Measurements from ENCODE around the gene MAGI1.

MAGI1 gene

DNA sequence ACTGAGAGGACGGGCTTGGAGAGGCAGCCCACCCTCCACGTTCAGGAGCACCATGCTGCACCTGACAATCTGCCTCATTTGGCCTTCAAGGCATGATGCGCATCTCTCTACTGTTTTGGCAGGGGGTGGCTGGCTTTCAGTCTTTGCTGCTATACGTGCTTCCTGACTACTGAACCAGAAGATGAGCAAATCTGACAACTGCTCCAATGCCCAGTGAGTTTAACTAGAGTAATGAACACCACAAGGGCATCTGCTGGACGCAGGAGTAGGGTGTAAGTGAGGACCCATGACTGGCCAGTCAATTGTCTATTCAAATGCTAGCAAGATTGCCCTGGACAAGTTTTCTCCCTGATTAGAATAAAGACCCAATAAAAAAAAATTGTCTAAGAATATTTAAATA lies 335.7 kb downstream of the MAGI1 start:
- no peak for DNase-seq

DNA sequence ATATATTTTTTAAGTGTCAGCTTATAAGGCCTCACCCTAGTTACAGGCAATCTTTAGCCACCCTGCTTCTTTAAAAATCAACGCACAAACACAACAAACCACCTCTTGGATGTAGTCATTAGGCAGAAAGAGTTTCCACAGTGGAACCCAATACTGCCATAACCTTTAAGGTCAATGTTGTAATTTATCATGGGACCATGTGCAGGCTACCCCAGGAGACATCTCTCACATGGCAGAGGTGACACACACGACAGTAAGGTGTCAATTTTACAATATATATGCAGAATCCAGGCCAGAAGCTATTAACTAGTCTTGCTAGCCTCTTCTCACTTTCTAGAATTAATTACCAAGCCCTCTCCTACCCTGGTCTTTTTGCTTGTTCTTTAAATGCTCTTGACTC lies 336.5 kb downstream of the MAGI1 start:
- no peak for DNase-seq

DNA sequence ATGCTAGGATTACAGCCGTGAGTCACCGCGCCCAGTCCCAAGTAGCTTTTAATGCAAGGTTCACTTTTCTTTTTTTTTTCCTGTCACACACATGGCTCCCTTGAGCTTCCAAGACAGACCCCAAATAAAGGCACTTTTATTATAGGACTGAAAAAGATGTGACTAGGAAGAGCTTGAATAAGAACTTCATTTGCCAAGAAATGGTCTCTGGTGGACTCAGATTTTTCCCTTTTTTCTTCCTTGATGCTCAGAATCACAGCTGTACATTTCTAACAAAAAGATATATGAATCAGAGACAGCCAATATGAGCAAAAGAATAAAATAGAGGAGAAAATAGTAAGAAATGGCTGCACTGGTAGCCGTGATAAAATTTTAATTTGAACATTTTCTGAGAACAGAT lies 337.2 kb downstream of the MAGI1 start:
- DNase-seq, result no peak

DNA sequence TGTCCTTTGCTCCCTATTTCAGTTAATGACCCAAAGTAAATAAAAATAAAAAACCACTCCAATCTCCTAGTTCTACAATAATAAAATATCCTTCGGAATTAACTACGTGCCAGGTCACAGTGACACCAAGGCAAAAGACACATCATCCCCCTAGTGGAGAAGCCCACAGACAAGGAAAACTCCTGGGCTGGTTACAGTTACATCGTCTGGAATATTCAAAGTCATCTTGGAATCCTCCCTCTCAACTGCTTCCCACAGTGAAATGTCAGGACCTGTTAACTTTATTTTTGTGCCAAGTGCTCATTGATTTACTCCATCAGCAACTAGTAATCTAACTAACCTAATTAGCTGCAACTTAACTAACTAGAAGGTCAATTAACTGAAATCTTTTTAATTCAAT lies 349.3 kb downstream of the MAGI1 start:
- no peak for DNase-seq

DNA sequence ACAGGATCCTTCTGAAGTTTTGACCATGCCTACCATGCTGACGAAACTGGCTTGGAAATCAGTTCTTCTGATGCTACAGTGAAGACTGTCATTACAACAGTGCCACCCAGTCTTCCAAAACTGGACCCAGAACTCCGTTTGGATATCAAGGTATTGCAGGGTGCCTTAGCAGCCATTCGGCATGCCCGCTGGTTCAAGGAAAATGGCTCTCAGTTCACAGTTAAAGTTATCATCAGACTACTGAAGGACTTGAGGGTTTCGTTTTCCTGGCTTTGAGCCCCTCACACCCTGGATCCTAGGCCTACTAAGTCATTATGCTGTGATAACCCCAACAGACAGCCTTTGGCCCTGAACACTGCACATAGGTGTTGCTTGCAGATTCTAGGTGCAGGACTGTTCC lies 351.0 kb downstream of the MAGI1 start:
- DNase-seq, result no peak

DNA sequence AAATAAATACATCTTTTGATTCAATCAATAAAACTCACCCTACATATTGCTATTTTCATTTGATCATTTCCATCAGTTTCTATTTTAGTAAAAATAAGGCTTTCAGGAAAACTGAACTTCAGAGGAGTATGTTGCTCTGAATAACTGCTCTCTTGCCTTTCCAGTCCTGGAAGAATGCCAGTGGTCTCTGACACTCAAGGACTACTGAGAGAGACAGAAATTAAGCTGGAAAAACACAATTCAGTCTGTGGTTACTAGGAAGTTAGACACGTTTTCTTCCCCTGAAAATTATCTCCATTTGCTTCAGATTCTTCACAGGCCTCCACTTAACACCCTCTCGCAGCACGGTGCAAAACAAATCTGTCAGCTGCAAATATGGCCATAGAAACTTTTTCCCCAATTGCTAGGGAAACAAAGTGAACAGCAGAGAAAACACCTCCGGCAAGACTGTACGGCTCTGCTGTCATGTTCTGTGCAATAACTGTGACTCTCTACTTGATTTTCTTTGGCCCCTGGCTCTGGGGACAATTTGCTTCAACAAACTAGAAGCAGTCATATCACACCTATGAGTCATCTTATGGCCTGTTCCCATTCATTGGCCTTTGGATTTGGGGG lies 353.0 kb downstream of the MAGI1 start:
- DNase-seq, result no peak

DNA sequence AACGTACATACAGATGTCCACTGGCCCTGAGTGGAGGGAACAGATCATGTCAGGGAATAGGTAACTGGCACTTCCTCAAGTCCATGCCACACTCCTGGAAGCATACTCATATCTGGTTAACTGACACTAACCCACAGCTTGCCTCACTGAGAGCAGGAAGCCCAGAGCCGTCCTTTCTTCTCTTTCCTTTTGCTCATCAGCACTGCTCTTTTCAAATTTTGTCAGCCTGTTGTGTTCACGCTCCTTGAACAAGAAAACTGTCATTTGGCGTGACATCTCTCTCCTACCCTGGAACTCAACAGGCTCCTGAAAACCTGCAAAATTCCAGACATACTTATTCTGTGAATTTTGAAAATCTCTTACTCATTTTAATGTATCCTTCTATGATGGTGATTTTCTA lies 360.2 kb downstream of the MAGI1 start:
- DNase-seq, result no peak

DNA sequence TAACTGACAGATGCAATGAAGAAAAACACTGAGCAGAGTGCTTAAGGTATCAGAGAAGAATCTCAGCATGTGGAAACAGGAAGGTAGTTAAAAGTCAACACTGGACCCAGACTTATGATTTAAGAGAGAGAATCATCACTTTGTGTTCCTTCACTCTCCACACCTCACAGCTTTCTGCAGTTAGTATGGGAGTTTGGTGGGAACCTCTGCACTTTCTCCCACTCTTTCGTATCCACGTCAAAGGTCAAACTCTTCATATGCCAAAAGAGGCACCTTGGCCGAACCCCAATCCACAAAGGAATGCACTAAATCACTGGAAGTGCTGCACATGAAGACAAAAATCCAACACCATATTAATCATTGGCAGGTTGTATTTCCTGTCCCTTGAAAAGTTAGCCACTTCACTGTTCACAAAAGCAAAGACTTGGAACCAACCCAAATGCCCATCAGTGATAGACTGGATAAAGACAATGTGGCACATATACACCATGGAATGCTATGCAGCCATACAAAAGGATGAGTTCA lies 361.2 kb downstream of the MAGI1 start:
- no peak for DNase-seq

DNA sequence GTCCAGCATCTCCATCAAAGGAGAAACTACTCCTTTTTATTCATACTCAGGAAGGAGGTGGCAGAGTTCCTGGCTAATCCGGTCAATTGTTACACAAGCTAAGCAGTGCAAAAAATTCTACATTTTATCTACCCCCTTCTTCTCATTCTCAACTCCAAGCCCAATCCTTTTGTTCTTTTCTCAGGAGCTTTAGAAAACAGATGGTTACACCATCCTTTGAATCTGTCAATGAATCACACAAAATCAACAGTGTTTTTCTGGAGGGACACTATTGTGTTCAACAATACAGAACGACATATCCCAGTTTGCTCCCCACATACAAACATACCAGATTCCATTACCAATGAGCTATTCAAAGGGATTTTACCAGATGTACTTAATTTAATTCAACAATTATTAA lies 362.1 kb downstream of the MAGI1 start:
- no peak for DNase-seq

DNA sequence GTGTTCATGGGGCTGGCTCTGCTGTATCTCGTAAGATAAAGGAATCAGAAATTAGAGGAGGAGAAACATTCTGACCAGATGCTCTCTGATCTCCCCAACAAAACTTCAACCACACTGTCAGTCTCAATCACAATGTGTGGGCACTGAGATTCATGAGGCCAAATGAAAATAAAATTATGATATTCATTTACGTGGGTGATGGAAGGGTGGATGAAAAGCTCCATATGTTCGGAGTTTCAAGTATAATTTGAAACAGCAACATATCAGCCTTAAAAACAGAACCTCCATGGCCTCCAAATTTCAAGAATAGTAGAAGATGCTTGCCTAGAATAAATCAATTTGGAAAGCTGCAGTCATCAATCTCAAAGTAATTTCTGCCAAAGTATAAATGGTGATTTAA lies 363.7 kb downstream of the MAGI1 start:
- no peak for DNase-seq

DNA sequence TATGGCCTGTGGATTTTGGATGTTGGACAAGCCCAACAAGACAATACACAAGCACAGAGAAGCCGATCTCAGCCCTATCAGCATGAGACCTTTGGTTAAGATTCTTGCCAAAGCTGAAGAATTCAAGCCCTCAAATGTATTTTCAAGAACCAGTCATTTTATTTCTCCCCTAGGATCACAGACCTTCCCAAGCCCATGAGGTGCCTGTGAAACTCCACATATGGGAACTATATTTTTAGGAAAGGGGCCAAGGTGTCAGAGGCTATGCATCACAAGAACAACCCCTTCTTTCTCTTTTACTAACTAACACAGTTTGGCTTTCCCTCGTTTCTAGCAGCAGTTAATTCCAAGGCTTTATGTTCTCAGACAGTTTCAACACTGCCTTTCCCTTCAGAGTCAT lies 364.5 kb downstream of the MAGI1 start:
- DNase-seq, result no peak

DNA sequence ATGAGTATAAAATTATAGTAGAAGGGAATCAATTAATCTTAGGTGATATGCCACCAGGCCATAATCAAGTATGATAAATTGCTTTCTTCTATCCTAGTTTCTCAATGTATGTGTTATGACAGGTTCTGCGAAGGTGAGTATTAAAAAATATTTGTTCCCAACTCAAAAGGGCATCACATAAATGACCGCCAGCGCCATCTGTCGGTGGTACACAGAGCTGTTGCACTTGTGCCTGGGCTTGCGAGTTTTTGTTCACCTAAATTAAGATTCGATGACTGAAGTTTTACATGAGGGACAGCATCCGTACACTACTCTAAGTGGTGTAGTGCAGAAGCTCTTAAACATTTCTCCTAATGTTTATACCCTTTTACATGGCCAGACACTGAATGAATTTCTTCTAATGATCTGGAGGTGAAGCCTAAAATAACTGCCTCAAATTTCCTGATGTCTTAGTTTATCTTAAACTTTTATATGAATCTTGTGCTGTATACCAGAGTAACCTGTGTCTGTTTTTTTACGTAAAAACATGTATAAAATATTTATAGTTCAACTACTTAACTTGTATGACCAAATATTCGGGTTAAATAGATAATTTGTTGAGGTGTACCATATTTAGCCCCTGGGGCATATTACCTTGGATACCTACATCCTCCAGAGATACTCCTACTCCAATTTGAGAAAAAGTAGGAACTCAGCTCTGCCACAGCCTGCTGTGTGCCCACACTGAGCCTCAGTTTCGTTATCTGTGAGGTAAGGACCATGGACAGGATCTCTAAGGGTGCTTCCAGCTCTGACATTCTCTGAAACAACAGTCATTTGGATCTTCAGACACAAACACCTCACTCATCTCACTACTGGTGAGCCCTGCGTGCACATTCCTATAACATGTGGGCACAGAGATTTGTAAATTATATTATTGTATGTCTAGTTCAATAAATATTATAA lies 365.6 kb downstream of the MAGI1 start:
- DNase-seq, result no peak

DNA sequence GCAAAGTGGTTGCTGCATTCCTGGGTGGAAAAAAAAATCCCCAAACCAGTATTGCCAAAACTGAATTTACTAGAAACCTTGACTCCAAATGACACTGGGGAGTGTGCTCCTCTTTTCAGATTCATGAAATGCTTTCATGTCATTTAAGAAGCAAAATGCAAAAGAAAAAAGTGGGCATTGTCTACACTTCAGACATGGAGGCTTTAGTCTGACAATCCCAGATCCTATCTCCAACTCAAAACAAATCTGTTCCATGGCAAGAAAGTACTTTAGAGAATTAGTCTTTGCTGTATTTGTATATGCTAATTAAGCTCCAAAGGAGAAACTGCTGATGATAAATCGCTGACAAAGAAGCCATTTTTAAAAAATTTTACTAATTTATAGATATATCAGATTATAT lies 366.7 kb downstream of the MAGI1 start:
- DNase-seq, result no peak

DNA sequence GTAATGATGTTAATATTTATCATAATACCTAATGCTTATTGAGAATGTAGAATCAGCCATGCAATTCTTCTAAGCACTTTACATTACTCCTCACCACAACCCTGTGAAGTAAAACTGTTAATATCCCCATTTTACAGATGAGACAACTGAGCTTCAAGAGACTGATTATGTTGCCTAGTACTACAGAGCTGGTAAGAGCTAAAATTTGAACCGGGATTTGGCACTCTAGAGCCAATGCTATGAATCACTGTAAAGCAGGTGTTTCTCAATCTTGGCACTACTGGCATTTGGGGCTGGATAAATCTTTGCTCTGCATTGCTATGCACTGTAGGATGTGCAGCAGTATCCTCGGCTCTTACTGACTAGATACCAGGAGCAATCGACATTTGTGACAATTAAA lies 367.7 kb downstream of the MAGI1 start:
- no peak for DNase-seq

DNA sequence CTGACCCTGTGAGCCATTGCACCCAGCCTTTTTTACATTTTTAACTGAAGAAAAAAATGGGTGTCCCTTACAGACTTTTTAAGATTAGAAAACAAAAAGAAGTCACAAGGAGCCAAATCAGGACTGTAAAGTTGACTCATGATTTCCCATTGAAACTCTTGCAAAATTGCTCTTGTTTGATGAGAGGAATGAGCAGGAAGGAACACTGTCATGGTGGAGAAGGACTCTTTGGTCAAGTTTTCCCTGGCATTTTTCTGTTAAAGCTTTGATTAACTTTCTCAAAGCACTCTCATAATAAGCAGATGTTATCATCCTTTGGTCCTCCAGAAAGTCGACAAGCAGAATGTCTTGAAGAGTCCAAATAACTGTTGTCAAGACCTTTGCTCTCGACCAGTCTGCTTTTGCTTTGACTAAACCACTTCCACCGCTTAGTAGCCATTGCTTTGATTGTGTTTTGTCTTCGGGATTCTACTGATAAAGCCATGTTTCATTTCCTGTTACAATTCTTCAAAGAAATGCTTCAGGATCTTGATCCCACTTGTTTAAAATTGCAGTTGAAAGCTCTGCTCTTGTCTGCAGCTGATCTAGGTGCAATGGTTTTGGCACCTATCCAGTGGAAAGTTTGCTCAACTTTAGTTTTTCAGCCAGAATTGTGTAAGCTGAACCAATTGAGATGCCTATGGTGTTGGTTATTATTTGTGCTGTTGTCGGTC lies 369.4 kb downstream of the MAGI1 start:
- DNase-seq, result no peak

DNA sequence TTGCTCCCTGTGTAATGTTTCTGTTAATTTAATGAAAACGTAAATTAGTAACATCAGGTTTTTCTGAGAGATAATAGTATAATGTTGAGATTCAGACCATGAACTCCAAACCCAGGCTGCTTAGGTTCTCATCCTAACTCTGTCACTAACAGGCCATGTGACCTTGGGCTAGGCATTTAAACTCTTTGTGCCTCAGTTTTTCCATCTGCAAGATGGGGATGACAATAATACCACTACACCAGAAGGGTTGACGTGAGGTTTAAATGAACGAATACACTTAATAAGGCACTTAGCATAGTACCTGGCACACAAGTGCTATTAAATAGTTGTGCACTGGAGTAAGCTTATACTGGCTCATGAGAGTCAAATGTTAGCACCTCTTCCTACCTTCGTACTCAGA lies 370.8 kb downstream of the MAGI1 start:
- no peak for DNase-seq

DNA sequence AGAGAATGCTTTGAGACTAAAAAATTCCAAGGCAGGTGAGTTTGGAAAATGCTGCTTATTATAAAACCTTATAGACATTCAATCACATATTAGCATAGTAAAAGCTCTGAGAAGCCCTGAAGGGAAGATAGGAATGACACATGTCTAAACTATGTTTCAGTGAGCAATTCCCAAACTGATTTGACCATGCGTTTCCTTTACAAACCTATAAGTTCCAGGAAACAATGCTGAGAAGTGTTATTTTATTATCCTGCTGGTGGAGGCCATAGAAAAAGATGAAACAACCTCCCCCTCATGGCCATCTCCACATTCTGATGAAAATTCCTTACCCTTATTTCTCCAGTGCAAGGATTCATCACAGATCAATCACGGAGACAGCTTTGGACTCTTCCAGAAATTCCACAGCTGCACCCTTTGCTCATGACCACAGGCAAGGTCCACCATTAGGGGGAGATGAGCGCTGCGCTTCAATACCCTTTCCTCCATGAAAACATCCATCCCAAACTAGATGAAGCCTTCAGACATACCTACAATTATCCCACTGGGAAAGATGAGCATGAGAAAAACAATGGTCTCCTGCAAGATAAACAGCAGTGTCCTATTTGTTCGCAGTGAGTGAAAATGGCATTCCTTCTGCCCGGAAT lies 372.1 kb downstream of the MAGI1 start:
- no peak for DNase-seq

DNA sequence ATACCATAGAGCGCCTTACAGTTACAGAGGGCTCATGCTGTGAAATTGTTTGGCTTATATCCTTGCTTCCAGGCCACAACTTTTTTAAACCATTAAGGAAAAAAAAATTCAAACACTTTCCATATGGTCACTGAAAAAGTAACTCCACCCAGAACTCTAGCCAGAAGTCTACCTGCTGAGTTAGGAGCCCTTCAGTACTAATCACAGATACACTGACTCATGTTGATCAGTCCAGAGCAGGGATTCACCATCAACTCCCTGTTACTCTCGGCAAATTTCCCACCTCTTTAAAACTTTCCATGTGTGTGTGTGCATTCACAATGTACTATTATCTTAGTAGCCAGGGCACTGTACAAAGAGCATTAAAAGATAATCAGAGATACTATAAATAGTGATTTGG lies 372.8 kb downstream of the MAGI1 start:
- no peak for DNase-seq

DNA sequence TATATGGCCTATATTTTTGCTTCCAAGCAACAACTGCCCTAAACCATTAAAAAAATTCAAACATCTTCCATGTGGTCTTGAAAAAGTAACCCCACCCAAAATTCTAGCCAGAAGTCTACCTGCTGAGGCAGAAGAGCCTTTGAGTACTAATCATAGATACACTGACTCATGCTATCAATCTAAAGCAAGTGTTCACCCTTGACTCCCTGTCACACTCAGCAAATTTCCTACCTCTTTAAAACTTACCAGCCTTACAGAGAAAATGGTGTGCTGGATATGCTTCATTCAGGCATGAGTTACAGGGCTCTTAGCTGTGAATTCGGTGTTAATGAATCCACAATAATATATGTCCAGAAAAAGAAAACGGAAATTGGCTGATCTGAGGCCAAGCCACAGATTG lies 373.8 kb downstream of the MAGI1 start:
- DNase-seq, result no peak

DNA sequence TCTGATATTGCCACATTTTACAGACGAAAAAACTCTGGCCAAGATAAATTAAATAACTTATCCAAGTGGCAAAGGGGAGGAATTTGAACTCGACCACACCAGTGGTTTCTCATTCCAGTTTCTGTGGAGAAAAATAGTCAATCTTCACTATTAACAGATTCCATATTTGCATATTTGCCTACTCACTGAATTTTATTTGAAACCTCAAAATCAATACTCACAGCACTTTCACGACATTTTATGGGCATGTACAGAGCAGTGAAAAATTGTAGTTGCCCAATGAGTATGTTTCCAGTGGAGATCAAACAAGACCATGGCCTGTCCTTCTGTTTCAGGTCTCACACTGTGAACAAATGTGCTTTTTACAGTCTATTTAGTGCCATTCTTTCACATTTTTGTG lies 374.3 kb downstream of the MAGI1 start:
- DNase-seq, result no peak

DNA sequence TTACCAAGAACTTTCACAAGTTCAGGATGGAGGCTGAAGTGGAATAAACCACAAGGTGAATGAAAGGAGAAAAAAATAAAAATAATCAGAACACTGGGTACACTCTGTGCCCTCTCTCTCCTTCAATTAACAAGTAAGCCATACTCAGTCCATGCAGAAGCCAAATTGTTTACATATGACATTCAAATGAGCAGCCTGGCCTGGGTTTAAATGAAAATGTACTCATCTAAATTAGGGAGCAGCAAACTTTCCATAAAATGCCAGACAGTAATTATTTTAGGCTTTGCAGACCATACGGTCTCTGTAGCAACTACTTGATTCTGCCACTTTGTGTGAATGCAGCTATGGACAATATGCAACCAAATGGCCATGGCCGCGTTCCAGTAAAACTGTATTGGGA lies 376.6 kb downstream of the MAGI1 start:
- no peak for DNase-seq

DNA sequence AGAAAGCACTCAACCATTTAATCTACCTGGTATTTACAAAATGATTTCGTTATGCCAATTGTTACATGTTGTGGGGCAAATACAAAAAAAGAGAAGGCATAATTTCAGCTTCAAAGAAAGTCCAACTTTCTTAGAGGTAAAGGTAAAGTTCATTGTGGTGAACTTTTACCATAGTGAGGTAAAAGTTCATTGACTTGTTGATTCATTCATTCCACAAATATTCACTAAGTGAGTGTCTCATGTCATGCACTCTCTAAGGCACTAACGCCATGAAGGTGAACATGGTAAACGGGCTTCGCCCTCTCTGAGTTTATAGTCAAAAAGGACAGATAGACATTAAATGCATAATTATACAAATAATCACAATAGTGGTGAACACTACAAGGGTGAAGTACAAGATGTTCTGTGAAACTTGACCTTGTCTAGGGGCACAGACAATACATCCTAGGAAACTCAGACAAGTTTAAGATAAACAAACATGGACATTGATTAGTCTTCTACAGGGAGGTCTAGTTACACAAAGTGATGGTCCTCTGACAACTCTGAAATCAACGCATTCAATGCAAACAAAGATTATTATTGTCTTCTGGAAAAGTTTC lies 378.6 kb downstream of the MAGI1 start:
- no peak for DNase-seq

DNA sequence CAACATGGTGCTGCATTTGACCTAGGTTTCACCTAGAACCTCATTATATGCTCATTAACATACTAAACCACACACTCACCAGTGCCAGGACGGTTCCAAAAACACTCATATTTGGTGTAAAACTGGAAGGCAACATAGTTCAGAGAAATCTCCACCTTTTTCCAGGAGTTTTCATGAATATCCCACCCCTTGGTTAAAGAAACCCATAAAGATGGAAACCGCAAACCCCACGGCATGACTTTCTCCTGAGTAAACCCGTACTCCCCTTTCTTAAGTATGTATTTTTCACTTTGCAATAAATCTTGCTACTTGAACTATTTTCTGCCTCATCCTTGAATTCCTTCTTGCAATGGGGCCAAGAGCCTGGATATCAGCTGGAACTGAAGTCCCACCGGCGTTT lies 379.3 kb downstream of the MAGI1 start:
- DNase-seq, result no peak
